GM13977 (cell line): Measurements from ENCODE around the gene SELENOM.

ENCODE experiments used
- DNase-seq: peaks from one replicate; pipeline ENCODE4 v3.0.0; 2012; ENCODE audit warnings: low spot score
- CTCF ChIP-seq: IDR thresholded peaks from 2 replicates; pipeline ENCODE4 v1.5.1; 2012; ENCODE audit warnings: mild to moderate bottlenecking, control low read depth; ENCODE audit not compliant: insufficient read depth; ENCODE audit errors: extremely low read depth, missing control alignments
- in situ Hi-C: fragments of 300-500 bp; cut with MboI; formaldehyde crosslinking; loops from one replicate; pipeline ENCODE4 v1.12.0; 2022; ENCODE audit warnings: low sequenced_read_pairs, low pct_unique_long_range_greater_than_20kb, mixed read lengths, inconsistent platforms; ENCODE audit not compliant: unreplicated experiment

Gene SELENOM

DNA sequence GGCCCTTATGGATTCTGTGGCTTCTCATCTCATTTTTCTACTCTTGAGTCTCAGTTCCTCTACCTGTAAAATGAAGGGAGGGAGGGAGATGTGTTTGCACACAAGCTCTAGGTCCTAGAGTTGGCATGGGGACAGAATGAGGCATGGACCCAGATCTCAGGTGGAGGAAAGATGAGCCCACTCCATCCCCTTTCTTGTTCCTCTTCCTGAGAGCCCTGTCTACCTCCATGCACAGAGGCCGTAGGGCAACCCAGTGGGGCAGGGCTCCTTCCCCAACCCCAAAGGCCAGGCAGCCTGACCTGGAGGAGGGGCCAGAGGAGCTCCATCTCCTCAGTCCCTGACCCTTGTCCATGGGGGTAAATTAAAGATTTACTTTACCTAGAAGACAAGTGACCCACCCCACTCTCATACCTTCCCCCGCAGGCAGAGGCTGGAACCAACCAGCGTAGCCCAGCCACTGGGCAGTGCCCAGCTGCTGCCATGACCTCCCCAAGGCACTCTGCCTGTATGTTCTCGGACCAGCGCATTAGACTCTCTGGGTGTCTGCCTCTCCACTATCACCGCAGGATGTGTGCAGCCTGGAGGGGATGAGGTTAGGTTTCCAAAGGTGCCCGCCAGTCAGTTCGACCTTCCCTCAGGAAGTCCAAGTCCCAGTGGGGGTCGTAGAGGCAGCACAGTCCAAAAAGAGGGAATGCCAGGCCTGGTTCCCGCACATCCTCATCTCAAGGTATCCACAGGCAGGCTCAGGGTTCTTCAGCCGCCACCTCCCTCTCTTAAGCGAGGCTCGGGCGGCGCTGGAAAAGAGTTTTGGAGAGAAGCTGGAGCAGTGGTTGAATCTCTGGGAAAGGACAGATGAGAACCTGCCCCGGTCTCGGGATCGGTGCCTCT is 23.2 kb downstream of the SELENOM start:
- in situ Hi-C loops: loop anchor here (10.0 kb wide), 1 partner anchor 319 kb away; no protein-coding TSS in a partner anchor
- TF ChIP-seq CTCF: no peak
- peak; percentile 57 for DNase-seq

GRCh38 chr22:31083377-31083768 is 24.0 kb downstream of the SELENOM start:
- TF ChIP-seq CTCF: no peak
- in situ Hi-C loops: loop anchor here (10.0 kb wide), 1 partner anchor 319 kb away; no protein-coding TSS in a partner anchor
- no peak for DNase-seq

DNA sequence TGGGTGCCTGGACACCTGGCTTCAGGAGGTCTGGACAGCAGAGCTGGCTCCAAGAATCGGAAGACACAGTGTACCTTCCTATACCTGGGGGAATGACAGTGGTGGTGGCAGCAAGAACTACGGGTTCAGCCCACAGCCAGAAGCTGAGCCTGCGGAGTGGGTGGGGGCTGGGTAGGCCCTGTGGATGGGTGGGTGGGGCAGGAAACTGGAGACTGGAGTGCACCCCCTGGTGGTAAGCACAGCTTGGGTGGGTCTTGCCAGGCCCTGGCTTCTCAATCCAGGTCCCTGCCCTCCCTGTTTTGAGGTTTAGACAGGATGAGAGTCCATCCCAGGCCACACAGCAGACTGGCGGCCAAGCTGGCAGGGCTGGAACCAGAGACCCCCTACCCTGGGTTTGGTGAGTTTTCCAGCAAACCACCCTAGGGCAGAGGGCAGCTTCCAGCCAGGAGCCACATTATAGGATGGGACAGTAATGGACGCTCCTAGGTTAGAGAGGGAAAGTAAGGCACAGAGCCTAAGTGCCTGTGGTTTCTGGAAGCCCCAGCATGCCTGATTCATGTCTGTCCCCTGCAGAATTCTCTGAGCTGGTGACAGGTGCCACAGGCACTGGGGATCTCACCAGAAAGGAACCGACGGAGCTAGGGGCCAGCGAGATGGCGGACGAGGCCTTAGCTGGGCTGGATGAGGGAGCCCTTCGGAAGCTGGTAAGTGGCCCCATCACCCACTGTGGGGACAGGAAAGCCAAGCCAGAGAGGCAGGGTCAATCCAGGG is 24.6 kb downstream of the SELENOM start:
- DNase-seq: peak; percentile 50
- in situ Hi-C loops: loop anchor here (10.0 kb wide), 1 partner anchor 318 kb away; no protein-coding TSS in a partner anchor
- TF ChIP-seq CTCF: peak; percentile 52

DNA sequence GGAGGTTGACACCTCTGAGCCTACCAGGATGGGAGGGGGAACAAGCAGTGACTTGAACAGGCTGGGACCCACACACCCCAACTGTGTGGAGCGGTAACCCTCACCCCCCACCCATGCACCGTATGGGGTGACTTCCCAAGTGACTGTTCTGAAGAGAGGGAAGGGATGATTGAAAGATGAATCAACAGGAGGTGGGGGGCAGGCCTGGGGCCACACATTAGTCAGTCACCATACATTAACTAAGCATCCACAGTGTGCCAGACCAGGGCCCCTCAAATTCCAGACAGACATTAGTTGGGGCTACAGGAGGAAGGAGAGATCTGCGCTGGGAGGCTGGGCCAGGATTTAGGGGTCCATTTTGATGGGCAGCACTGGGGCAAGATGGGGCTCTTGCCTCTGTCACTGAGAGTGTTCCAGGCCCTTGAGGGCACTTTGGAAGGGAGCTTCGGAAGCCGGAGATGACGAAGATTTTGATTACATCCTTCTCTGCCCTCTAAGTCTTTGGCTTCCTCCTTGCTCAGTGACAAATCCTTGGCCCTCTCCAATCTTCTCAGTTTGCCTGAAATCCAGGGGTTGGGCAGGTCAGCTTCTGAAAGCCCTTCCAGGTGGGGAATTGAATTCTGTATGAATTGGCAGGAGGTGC is 25.3 kb downstream of the SELENOM start:
- in situ Hi-C loops: loop anchor here (10.0 kb wide), 1 partner anchor 317 kb away; no protein-coding TSS in a partner anchor
- peak; percentile 19 for DNase-seq
- no peak for TF ChIP-seq CTCF

GRCh38 chr22:31080848-31081649 is 26.3 kb downstream of the SELENOM start, which contains the start of gene SMTN:
TSS of gene SMTN (plus strand) at chr22:31081318. CDS start at chr22:31083259, 1,941 bp downstream.
- in situ Hi-C loops: loop anchor here (10.0 kb wide), 1 partner anchor 316 kb away; no protein-coding TSS in a partner anchor
- no peak for TF ChIP-seq CTCF
- peak; percentile 95 for DNase-seq
